Activated gamma-delta T cell (primary cell): ENCODE measurements around the gene FAAP100.

Source experiments
- DNase-seq: peaks from one replicate; lab custom pipeline; 2025; lab: John Stamatoyannopoulos, UW

Gene FAAP100

GRCh38 chr17:81553616-81554181, 1.5 kb upstream of the FAAP100 start:
- DNase-seq: no peak

- DNase-seq: peak; percentile 58
These were observed 964 bp upstream of the FAAP100 start for GRCh38 chr17:81553018-81553615.

- DNase-seq: no peak
These were observed 502 bp downstream of the FAAP100 start for GRCh38 chr17:81551458-81552243.

GRCh38 chr17:81550830-81551457, 1.2 kb downstream of the FAAP100 start:
- DNase-seq: no peak

GRCh38 chr17:81550285-81550684, 1.9 kb downstream of the FAAP100 start:
- DNase-seq: no peak

- no peak for DNase-seq
These were observed 2.3 kb downstream of the FAAP100 start for GRCh38 chr17:81549826-81550225.

GRCh38 chr17:81549031-81549557, 3.1 kb downstream of the FAAP100 start:
- DNase-seq: no peak

GRCh38 chr17:81547614-81547982, 4.6 kb downstream of the FAAP100 start:
- DNase-seq: no peak

- DNase-seq: no peak
These were observed 5.1 kb downstream of the FAAP100 start for GRCh38 chr17:81546906-81547613.

GRCh38 chr17:81545160-81545949, 6.8 kb downstream of the FAAP100 start:
- DNase-seq: no peak

- DNase-seq: no peak
These were observed 7.7 kb downstream of the FAAP100 start for GRCh38 chr17:81544281-81544974.

- no peak for DNase-seq
These were observed 8.4 kb downstream of the FAAP100 start for GRCh38 chr17:81543756-81544155.

- no peak for DNase-seq
These were observed 8.8 kb downstream of the FAAP100 start for GRCh38 chr17:81543339-81543675.

GRCh38 chr17:81542431-81543338, 9.5 kb downstream of the FAAP100 start:
- no peak for DNase-seq

- no peak for DNase-seq
These were observed 11.0 kb downstream of the FAAP100 start for GRCh38 chr17:81541123-81541522.

GRCh38 chr17:81540676-81541027, 11.5 kb downstream of the FAAP100 start:
- DNase-seq: no peak

- no peak for DNase-seq
These were observed 12.0 kb downstream of the FAAP100 start for GRCh38 chr17:81539961-81540675.

GRCh38 chr17:81539571-81539900, 12.6 kb downstream of the FAAP100 start:
- no peak for DNase-seq
